ENCODE measurements around the gene ARL8A.
"Not testable (repeated sequence)": the region's sequence is repeated elsewhere in the genome, so short reads cannot be mapped to it uniquely, and the experiment has no call there.

Gene ARL8A

GRCh38 chr1:202113690-202114300 is 30.7 kb downstream of the ARL8A start:
- FAIRE-seq (no peak), DNase-seq (ENCODE audit: insufficient read length, low spot score) (no peak)
- TF ChIP-seq CTCF (IDR thresholded peaks at IDR 0.05; ENCODE audit: insufficient read depth, missing control alignments): no peak

GRCh38 chr1:202112859-202113689 is 31.5 kb downstream of the ARL8A start:
- FAIRE-seq (no peak), DNase-seq (ENCODE audit: insufficient read length, low spot score) (peak; percentile 16)
- TF ChIP-seq CTCF (IDR thresholded peaks at IDR 0.05; ENCODE audit: insufficient read depth, missing control alignments): no peak

- FAIRE-seq; DNase-seq (ENCODE audit: insufficient read length, low spot score): not testable (repeated sequence)
These were observed 32.9 kb downstream of the ARL8A start for GRCh38 chr1:202111589-202111988.

- no peak for FAIRE-seq
- no peak for DNase-seq (ENCODE audit: insufficient read length, low spot score)
- TF ChIP-seq CTCF (IDR thresholded peaks at IDR 0.05; ENCODE audit: insufficient read depth, missing control alignments): no peak
These were observed 33.6 kb downstream of the ARL8A start for GRCh38 chr1:202110977-202111376.

- TF ChIP-seq CTCF (IDR thresholded peaks at IDR 0.05; ENCODE audit: insufficient read depth, missing control alignments): no peak
- DNase-seq (ENCODE audit: insufficient read length, low spot score): no peak
- no peak for FAIRE-seq
These were observed 36.5 kb downstream of the ARL8A start for GRCh38 chr1:202107801-202108731.

- TF ChIP-seq CTCF (IDR thresholded peaks at IDR 0.05; ENCODE audit: insufficient read depth, missing control alignments): no peak
- DNase-seq (ENCODE audit: insufficient read length, low spot score) (no peak), FAIRE-seq (no peak)
These were observed 37.2 kb downstream of the ARL8A start for GRCh38 chr1:202107321-202107761.
